Measurements from ENCODE around the gene C19orf53. TPM values are rescaled to one million over a fixed set of nuclear protein-coding genes. Genes with fewer than 3 reads are reported as not detected.
A peak's percentile ranks its signal among the peaks of the same experiment; 100 is the strongest.

C19orf53 gene
- total and polyA plus RNA-seq, 9 of the 15 experiments (the other 6 are each of a cell fraction or from before 2014, with no cell fraction given): 98.5 to 441 (median 164) TPM

DNA sequence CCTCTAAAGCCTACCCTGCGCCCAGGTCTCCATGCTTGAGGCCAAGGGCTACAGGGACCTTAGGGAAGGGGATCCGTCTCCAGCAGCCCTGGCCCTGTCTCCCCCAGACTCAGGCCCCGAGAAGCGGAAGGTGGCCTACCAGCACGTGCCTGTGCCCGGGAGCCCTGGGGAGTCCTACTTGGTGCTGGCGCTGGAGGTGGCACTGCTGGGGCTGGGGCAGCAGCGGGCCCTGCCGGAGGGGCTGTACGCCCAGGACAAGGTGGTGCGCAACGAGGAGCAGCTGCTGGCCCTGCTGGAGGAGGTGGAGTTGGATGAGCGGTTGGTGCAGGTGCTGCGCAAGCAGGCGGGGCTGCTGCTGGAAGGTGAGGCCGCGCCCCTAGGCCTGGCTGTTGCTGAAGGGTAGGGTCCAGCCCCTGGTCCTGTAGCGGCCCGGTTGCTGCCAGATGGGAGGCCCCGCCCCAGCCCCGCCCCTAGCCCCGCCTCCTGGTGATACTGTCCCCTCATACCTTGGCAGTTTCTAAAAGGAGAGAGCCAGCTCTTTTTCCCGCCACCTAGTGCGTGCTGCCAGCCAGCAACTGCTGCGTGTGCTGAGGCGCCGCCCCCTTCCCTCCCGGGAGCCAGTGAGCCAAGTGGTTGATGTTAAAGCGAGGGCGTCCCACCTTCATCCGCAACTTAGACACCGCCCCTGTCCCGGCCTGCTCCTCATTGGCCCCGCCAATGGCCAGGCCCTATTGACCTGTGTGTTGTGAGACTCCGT, 43.5 kb downstream of the C19orf53 start (continued):
- TF ChIP-seq, protein P1, sequence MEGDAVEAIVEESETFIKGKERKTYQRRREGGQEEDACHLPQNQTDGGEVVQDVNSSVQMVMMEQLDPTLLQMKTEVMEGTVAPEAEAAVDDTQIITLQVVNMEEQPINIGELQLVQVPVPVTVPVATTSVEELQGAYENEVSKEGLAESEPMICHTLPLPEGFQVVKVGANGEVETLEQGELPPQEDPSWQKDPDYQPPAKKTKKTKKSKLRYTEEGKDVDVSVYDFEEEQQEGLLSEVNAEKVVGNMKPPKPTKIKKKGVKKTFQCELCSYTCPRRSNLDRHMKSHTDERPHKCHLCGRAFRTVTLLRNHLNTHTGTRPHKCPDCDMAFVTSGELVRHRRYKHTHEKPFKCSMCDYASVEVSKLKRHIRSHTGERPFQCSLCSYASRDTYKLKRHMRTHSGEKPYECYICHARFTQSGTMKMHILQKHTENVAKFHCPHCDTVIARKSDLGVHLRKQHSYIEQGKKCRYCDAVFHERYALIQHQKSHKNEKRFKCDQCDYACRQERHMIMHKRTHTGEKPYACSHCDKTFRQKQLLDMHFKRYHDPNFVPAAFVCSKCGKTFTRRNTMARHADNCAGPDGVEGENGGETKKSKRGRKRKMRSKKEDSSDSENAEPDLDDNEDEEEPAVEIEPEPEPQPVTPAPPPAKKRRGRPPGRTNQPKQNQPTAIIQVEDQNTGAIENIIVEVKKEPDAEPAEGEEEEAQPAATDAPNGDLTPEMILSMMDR (IDR thresholded peaks at IDR 0.05 in 2 of 3, conservative IDR thresholded peaks at IDR 0.05 in 1 of 3; ENCODE audit: insufficient read depth in 2 of 3, low read depth in 1 of 3, low read length in 3 of 3): peak in 1 of 3 experiments; percentile 4; a peak in 1 of 6 replicates
- TF ChIP-seq RBBP5 (IDR thresholded peaks at IDR 0.05; ENCODE audit: borderline replicate concordance, insufficient read depth, low read length, poor library complexity, severe bottlenecking): peak; percentile 43
- peak; percentile 69; the same call in 1 of the 2 replicates for TF ChIP-seq MTA3 (IDR thresholded peaks at IDR 0.05; ENCODE audit: borderline replicate concordance)
- 0 out of 2 replicates have a peak, but pooled peaks have one; percentile 25 for TF ChIP-seq RFX5 (IDR thresholded peaks at IDR 0.05; ENCODE audit: low read depth, low read length)
- peak; percentile 62 for TF ChIP-seq POLR2G (IDR thresholded peaks at IDR 0.05; ENCODE audit: low read depth, low read length)
- TF ChIP-seq, protein P2, sequence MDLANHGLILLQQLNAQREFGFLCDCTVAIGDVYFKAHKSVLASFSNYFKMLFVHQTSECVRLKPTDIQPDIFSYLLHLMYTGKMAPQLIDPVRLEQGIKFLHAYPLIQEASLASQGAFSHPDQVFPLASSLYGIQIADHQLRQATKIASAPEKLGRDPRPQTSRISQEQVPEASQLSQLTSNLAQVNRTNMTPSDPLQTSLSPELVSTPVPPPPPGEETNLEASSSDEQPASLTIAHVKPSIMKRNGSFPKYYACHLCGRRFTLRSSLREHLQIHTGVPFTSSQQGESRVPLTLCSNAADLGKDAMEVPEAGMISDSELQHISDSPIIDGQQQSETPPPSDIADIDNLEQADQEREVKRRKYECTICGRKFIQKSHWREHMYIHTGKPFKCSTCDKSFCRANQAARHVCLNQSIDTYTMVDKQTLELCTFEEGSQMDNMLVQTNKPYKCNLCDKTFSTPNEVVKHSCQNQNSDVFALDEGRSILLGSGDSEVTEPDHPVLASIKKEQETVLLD (IDR thresholded peaks at IDR 0.05): 0 out of 2 replicates have a peak, but pooled peaks have one; percentile 17
- peak; percentile 56; the same call in 1 of the 2 replicates for TF ChIP-seq GABPB1 (CRISPR knock-in tag; IDR thresholded peaks at IDR 0.05)
- peak; percentile 42; the same call in 1 of the 2 replicates for TF ChIP-seq L3MBTL2 (IDR thresholded peaks at IDR 0.05)
- no peak for TF ChIP-seq TRIM28 (IDR thresholded peaks at IDR 0.05)
- TF ChIP-seq, protein P3, sequence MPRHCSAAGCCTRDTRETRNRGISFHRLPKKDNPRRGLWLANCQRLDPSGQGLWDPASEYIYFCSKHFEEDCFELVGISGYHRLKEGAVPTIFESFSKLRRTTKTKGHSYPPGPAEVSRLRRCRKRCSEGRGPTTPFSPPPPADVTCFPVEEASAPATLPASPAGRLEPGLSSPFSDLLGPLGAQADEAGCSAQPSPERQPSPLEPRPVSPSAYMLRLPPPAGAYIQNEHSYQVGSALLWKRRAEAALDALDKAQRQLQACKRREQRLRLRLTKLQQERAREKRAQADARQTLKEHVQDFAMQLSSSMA (CRISPR knock-in tag; IDR thresholded peaks at IDR 0.05): peak; percentile 31; the same call in 1 of the 2 replicates
- TF ChIP-seq, protein P4, sequence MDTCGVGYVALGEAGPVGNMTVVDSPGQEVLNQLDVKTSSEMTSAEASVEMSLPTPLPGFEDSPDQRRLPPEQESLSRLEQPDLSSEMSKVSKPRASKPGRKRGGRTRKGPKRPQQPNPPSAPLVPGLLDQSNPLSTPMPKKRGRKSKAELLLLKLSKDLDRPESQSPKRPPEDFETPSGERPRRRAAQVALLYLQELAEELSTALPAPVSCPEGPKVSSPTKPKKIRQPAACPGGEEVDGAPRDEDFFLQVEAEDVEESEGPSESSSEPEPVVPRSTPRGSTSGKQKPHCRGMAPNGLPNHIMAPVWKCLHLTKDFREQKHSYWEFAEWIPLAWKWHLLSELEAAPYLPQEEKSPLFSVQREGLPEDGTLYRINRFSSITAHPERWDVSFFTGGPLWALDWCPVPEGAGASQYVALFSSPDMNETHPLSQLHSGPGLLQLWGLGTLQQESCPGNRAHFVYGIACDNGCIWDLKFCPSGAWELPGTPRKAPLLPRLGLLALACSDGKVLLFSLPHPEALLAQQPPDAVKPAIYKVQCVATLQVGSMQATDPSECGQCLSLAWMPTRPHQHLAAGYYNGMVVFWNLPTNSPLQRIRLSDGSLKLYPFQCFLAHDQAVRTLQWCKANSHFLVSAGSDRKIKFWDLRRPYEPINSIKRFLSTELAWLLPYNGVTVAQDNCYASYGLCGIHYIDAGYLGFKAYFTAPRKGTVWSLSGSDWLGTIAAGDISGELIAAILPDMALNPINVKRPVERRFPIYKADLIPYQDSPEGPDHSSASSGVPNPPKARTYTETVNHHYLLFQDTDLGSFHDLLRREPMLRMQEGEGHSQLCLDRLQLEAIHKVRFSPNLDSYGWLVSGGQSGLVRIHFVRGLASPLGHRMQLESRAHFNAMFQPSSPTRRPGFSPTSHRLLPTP (IDR thresholded peaks at IDR 0.05; ENCODE audit: borderline replicate concordance, extremely low read depth, insufficient read length): no peak
- TF ChIP-seq, protein P5, sequence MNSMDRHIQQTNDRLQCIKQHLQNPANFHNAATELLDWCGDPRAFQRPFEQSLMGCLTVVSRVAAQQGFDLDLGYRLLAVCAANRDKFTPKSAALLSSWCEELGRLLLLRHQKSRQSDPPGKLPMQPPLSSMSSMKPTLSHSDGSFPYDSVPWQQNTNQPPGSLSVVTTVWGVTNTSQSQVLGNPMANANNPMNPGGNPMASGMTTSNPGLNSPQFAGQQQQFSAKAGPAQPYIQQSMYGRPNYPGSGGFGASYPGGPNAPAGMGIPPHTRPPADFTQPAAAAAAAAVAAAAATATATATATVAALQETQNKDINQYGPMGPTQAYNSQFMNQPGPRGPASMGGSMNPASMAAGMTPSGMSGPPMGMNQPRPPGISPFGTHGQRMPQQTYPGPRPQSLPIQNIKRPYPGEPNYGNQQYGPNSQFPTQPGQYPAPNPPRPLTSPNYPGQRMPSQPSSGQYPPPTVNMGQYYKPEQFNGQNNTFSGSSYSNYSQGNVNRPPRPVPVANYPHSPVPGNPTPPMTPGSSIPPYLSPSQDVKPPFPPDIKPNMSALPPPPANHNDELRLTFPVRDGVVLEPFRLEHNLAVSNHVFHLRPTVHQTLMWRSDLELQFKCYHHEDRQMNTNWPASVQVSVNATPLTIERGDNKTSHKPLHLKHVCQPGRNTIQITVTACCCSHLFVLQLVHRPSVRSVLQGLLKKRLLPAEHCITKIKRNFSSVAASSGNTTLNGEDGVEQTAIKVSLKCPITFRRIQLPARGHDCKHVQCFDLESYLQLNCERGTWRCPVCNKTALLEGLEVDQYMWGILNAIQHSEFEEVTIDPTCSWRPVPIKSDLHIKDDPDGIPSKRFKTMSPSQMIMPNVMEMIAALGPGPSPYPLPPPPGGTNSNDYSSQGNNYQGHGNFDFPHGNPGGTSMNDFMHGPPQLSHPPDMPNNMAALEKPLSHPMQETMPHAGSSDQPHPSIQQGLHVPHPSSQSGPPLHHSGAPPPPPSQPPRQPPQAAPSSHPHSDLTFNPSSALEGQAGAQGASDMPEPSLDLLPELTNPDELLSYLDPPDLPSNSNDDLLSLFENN (IDR thresholded peaks at IDR 0.05; ENCODE audit: low read depth in 2 of 2, low read length in 2 of 2): no peak
- TF ChIP-seq TOE1 (IDR thresholded peaks at IDR 0.05; ENCODE audit: borderline replicate concordance): no peak
- no peak for TF ChIP-seq TOE1 (CRISPR knock-in tag; IDR thresholded peaks at IDR 0.05; ENCODE audit: borderline replicate concordance, low read depth)

Data from K562 (cell line).